Karpas-422 (cell line): Measurements from ENCODE around the gene OR5F1. TPM values are rescaled to one million over a fixed set of nuclear protein-coding genes. Genes with fewer than 3 reads are reported as not detected.

ENCODE experiments used
- DNase-seq: peaks from one replicate; pipeline ENCODE4 v3.0.0-alpha.2; 2015
- H2AFZ ChIP-seq: fragments of 200-600 bp; sonication (generic); 2 replicates; pipeline ENCODE4 v1.6.1; 2014; ENCODE audit warnings: antibody characterized with exemption, low read length, mixed read lengths
- H3K27ac ChIP-seq: fragments of 200-600 bp; sonication (generic); 2 replicates; pipeline ENCODE4 v1.5.1; 2014; ENCODE audit warnings: mild to moderate bottlenecking, low read length, moderate library complexity
- H3K27me3 ChIP-seq: fragments of 200-600 bp; sonication (generic); 2 replicates; pipeline ENCODE4 v1.6.1; 2014; ENCODE audit warnings: low read length, mixed read lengths
- H3K36me3 ChIP-seq: fragments of 200-600 bp; sonication (generic); 2 replicates; pipeline ENCODE4 v1.6.1; 2014; ENCODE audit warnings: low read length, mixed read lengths; ENCODE audit not compliant: insufficient read depth
- H3K4me1 ChIP-seq: fragments of 200-600 bp; sonication (generic); 2 replicates; pipeline ENCODE4 v1.6.1; 2014; ENCODE audit warnings: mild to moderate bottlenecking, low read length, mixed read lengths
- H3K4me2 ChIP-seq: fragments of 200-600 bp; sonication (generic); 2 replicates; pipeline ENCODE4 v1.6.1; 2014; ENCODE audit warnings: low read length, low read depth, mild to moderate bottlenecking; ENCODE audit not compliant: poor library complexity, severe bottlenecking
- H3K4me3 ChIP-seq: fragments of 200-600 bp; sonication (generic); 2 replicates; pipeline ENCODE4 v1.5.1; 2014; ENCODE audit warnings: mild to moderate bottlenecking, antibody characterized with exemption, low read length, mixed read lengths
- H3K79me2 ChIP-seq: fragments of 200-600 bp; sonication (generic); 2 replicates; pipeline ENCODE4 v1.6.1; 2014; ENCODE audit warnings: mild to moderate bottlenecking, low read length, mixed read lengths
- H3K9ac ChIP-seq: fragments of 200-600 bp; sonication (generic); 2 replicates; pipeline ENCODE4 v1.6.0; 2014; ENCODE audit warnings: low read length
- H3K9me2 ChIP-seq: fragments of 200-600 bp; sonication (generic), shearing (Covaris generic); replicated peaks from 2 replicates; pipeline ENCODE4 v1.6.0; 2014; ENCODE audit warnings: mild to moderate bottlenecking, low read length, moderate library complexity; ENCODE audit not compliant: insufficient read depth
- H3K9me3 ChIP-seq: fragments of 300-700, 200-600 bp; sonication (generic); 2 replicates; pipeline ENCODE4 v1.6.1; 2014; ENCODE audit warnings: low read length, mixed read lengths
- H4K20me1 ChIP-seq: fragments of 200-600 bp; sonication (generic); 2 replicates; pipeline ENCODE4 v1.6.1; 2014; ENCODE audit warnings: mild to moderate bottlenecking, antibody characterized with exemption, low read length, low read depth; ENCODE audit not compliant: insufficient read depth
- total RNA-seq: library from RNA; depleted of rRNA; stranded (reverse); fragments of >200 nt; shearing (Covaris generic); gene quantifications from 2 replicates; pipeline ENCODE4 v1.2.3, GENCODE V29; 2014; ENCODE audit warnings: low replicate concordance; rRNA removed

Gene OR5F1
- total RNA-seq = not detected in 2 replicates

DNA sequence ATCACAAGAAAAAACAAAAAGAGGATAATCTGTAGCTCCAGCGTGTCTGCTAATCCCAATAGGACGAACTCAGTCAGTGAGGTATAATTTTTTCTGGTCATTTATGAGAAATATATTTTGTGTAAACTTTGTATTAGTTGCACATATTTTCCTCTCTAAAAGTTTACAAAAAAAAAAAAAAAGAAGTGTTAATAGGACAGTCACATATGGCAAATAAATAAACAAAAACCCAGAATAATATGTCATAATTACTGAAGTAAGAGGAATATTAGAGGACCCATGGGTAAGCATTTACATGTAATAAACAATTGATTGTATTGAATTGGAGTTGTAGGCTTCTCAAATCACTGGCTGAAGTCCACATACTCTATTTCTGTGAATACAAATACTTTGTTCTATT lies at the start of gene OR5F1:
Gene OR5F1 (minus strand): TSS at position 101 of the 400 bp plus-strand sequence. CDS start 0 bp downstream, at position 101.
- no peak for DNase-seq
- H3K9me2 ChIP-seq = no peaks in the 10 kb centered on the region
- no peaks in the 10 kb centered on the region for H4K20me1 ChIP-seq

DNA sequence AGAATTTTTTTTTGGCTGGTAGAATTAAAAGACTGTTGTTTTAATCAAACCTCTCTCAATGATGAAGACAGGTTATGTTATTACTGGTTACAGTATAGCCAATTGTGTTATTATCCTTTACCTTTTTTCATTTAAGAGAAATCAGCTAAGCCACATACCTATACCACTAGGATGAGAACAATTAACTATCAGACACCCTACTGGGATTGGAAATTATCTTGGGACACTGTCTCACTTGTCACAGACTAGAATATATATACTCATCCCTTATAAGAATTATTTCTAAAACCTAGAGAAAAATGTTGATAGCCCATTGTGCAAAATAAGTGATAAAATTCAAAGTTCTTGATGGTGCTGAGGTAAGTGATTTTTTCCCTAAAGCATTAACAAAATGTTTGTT lies 32.9 kb upstream of the OR5F1 start, which contains the start of gene OR5AS1:
Gene OR5AS1 (plus strand): TSS at position 301 of the 400 bp plus-strand sequence. CDS start 2,765 bp downstream, outside the sequence.
- H3K27me3 ChIP-seq = no peaks in the 10 kb centered on the region
- H3K79me2 ChIP-seq = no peaks in the 10 kb centered on the region
- no peak within 1 kb of the TSS for H3K4me2 ChIP-seq
- H3K4me1 ChIP-seq = no peaks in the 10 kb centered on the region
- H3K9me3 ChIP-seq = peaks cover 12% of the 10 kb centered on the region
- H3K9me2 ChIP-seq = no peaks in the 10 kb centered on the region
- H3K4me3 ChIP-seq = no peak within 1 kb of the TSS
- no peaks in the 10 kb centered on the region for H3K36me3 ChIP-seq
- H4K20me1 ChIP-seq = no peaks in the 10 kb centered on the region
- H3K9ac ChIP-seq = no peak within 1 kb of the TSS
- H2AFZ ChIP-seq = no peak within 1 kb of the TSS
- H3K27ac ChIP-seq = no peak within 1 kb of the TSS
- no peak for DNase-seq

More for the DNA sequence above, at the start of gene OR5F1:
- Histone ChIP-seq H2AFZ (no peak within 1 kb of the TSS), H3K27me3 (no peaks in the 10 kb centered on the region), H3K36me3 (no peaks in the 10 kb centered on the region), H3K79me2 (no peaks in the 10 kb centered on the region), H3K9ac (no peak within 1 kb of the TSS), H3K4me3 (no peak within 1 kb of the TSS), H3K4me2 (no peak within 1 kb of the TSS), H3K9me3 (peaks cover 12% of the 10 kb centered on the region; the same call in 1 of the 2 replicates), H3K4me1 (no peaks in the 10 kb centered on the region), H3K27ac (no peak within 1 kb of the TSS)

DNA sequence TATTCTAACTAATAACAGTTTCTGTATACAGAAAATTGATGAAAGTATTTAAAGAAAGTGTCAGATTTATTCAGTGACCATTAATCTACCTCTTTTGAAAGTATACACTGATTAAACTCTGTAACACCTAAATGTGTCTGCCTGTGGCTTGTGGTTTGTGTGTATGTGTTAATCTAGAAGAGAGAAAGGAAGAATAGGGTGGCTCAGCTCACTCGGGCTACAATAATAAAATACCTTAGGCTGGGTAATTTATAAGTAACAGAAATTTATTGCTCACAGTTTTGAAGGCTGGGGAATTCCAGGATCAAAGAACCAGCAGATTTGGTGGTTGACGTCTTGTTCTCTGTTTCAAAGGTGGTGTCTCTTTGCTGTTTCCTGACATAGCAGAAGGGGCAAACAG lies 19.4 kb upstream of the OR5F1 start:
- Histone ChIP-seq H3K36me3 (no peaks in the 10 kb centered on the region), H4K20me1 (no peaks in the 10 kb centered on the region), H3K79me2 (no peaks in the 10 kb centered on the region), H3K27ac (no peak overlapping the region), H3K4me1 (no peaks in the 10 kb centered on the region), H3K9ac (no peak overlapping the region), H3K9me2 (no peaks in the 10 kb centered on the region), H3K27me3 (no peaks in the 10 kb centered on the region), H3K4me2 (no peak overlapping the region), H3K9me3 (no peaks in the 10 kb centered on the region; the same call in 1 of the 2 replicates), H2AFZ (no peak overlapping the region), H3K4me3 (no peak overlapping the region)
- DNase-seq = no peak

DNA sequence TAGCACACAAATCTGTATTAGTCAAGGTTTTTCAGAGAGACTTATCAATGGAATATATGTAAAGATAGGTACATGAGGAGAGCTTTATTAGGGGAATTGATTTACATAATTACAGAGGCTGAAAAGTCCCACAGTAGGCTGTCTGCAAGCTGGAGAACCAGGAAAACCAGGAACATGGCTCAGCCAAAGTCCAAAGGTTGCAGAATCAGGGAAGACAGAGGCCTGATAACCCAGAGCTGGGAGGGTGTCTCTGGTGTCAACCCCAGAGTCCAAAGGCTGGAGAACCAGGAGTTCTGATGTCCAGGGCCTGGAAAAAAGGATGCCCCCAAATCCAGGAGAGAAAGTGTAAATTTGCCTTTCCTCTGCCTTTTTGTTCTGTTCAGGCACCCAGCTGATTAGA lies 16.3 kb upstream of the OR5F1 start:
- no peaks in the 10 kb centered on the region for H3K36me3 ChIP-seq
- H4K20me1 ChIP-seq = no peaks in the 10 kb centered on the region
- no peak overlapping the region for H3K4me2 ChIP-seq
- peaks cover 3% of the 10 kb centered on the region; the same call in 1 of the 2 replicates for H3K9me3 ChIP-seq
- H2AFZ ChIP-seq = no peak overlapping the region
- no peaks in the 10 kb centered on the region for H3K27me3 ChIP-seq
- H3K4me3 ChIP-seq = no peak overlapping the region
- no peak overlapping the region for H3K27ac ChIP-seq
- H3K9ac ChIP-seq = no peak overlapping the region
- no peak for DNase-seq
- H3K79me2 ChIP-seq = no peaks in the 10 kb centered on the region
- no peaks in the 10 kb centered on the region for H3K9me2 ChIP-seq
- H3K4me1 ChIP-seq = no peaks in the 10 kb centered on the region

DNA sequence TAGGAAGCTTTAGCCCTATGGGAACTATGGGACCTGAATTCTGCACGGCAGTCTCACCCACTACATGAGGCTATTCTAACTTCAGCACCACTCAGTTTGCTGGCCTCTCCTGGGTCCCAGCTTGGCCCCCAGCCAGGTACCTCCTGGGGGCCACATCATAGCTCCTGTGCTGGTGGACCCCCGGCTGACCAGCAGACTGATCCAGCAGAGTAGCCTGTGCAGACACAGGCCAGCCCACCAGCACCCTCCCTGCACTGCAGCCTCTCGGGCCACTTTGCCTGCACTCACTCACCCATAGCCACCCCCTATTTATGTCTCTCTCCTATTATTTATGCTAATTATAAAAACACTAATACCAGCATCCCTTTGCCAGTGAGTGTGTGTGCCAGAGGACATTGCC lies 23.5 kb downstream of the OR5F1 start:
- no peaks in the 10 kb centered on the region for H3K27me3 ChIP-seq
- no peaks in the 10 kb centered on the region for H3K4me1 ChIP-seq
- no peak overlapping the region for H3K4me3 ChIP-seq
- no peak for DNase-seq
- no peaks in the 10 kb centered on the region for H4K20me1 ChIP-seq
- no peak overlapping the region for H3K9ac ChIP-seq
- H3K36me3 ChIP-seq = no peaks in the 10 kb centered on the region
- no peaks in the 10 kb centered on the region for H3K79me2 ChIP-seq
- H3K4me2 ChIP-seq = no peak overlapping the region
- no peak overlapping the region for H3K27ac ChIP-seq
- peaks cover 13% of the 10 kb centered on the region for H3K9me3 ChIP-seq
- H3K9me2 ChIP-seq = no peaks in the 10 kb centered on the region
- no peak overlapping the region for H2AFZ ChIP-seq

DNA sequence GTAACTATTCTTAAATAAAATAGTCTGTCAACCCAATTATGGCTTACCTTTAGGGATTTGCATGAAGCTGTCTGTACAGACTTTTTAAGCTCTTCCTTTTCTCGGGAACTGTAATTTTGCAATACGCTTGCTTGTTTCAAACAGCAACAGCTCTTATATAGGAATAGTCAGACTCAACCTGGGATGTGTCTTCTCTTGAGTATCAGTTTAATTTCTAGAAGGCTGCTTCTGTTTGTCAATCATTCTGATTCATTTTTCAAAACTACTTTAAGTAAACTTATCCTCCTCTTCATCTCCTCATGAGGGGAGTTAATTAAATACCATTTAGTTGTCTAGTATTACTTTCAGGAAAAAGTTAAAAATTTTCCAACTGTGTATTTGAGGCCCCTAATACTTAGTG lies 24.6 kb downstream of the OR5F1 start, which contains the start of gene OR10AG1:
Gene OR10AG1 (minus strand): TSS at position 101 of the 400 bp plus-strand sequence. CDS start 38 bp downstream, at position 63.
- Histone ChIP-seq H3K36me3 (no peaks in the 10 kb centered on the region), H3K4me3 (no peak within 1 kb of the TSS), H3K4me1 (no peaks in the 10 kb centered on the region), H3K27me3 (no peaks in the 10 kb centered on the region), H2AFZ (no peak within 1 kb of the TSS), H3K4me2 (no peak within 1 kb of the TSS), H4K20me1 (no peaks in the 10 kb centered on the region), H3K9me2 (no peaks in the 10 kb centered on the region), H3K9ac (no peak within 1 kb of the TSS), H3K79me2 (no peaks in the 10 kb centered on the region), H3K9me3 (peaks cover 13% of the 10 kb centered on the region), H3K27ac (no peak within 1 kb of the TSS)
- no peak for DNase-seq

DNA sequence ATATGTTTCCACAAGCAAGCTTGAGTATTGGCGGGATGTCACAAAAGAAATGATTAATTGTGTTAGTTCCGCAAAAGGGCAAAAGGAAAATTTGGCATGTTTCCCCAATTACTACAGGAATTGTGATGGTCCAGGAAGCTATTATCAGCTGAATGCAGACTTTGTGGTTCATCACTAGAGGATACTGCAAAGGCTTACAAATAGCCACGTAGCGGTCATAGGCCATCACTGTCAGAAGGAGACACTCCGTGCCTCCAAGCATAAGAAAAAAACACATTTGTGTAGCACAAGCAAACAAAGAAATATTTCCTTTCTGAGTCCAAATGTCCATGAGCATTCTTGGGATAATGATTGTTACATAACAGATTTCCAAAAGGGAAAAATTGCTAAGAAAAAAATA lies 26.5 kb downstream of the OR5F1 start:
- DNase-seq = no peak

DNA sequence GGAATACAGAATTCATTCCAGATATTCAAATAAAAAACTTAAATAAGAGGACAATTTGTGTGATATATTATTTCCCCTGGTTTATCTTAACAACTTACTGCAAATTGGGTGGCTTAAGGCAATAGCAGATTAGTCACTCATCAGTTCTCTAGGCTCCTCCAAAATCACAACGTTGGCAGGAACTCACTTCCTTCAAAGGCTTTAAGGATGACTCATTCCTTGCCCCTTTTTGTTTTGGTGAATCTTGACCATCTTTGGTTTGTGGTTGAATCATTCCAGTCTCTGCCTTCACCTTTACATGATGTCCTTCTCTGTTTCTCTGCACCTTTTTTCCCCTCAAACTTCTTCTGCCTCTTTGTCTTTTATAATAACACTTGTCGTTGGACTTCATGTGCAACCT lies 28.0 kb downstream of the OR5F1 start:
- Histone ChIP-seq H3K9me2 (no peaks in the 10 kb centered on the region), H3K9me3 (peaks cover 13% of the 10 kb centered on the region), H4K20me1 (no peaks in the 10 kb centered on the region), H3K27me3 (no peaks in the 10 kb centered on the region), H3K4me2 (no peak overlapping the region), H3K4me3 (no peak overlapping the region), H2AFZ (no peak overlapping the region), H3K36me3 (no peaks in the 10 kb centered on the region), H3K9ac (no peak overlapping the region), H3K27ac (no peak overlapping the region), H3K4me1 (no peaks in the 10 kb centered on the region), H3K79me2 (no peaks in the 10 kb centered on the region)
- DNase-seq = no peak

More for the DNA sequence above, 26.5 kb downstream of the OR5F1 start:
- Histone ChIP-seq H4K20me1 (no peaks in the 10 kb centered on the region), H3K4me3 (no peak overlapping the region), H3K27me3 (no peaks in the 10 kb centered on the region), H3K4me2 (no peak overlapping the region), H3K36me3 (no peaks in the 10 kb centered on the region), H2AFZ (no peak overlapping the region), H3K79me2 (no peaks in the 10 kb centered on the region), H3K9ac (no peak overlapping the region), H3K27ac (no peak overlapping the region), H3K9me3 (peaks cover 13% of the 10 kb centered on the region), H3K9me2 (no peaks in the 10 kb centered on the region), H3K4me1 (no peaks in the 10 kb centered on the region)
